GM23248 (cell line): ENCODE measurements around the gene SLC43A2. TPM values are rescaled to one million over a fixed set of nuclear protein-coding genes. Genes with fewer than 3 reads are reported as not detected.

Source experiments
- DNase-seq: peaks from one replicate; pipeline ENCODE4 v3.0.0-alpha.2; 2015
- H2AFZ ChIP-seq: fragments of 200-600 bp; sonication (generic); 2 replicates; pipeline ENCODE4 v1.6.1; 2016; ENCODE audit warnings: antibody characterized with exemption
- H3F3A ChIP-seq: fragments of 200-600 bp; sonication (generic); 2 replicates; pipeline ENCODE4 v1.6.1; 2016; ENCODE audit warnings: mild to moderate bottlenecking, antibody characterized with exemption, mixed run types; ENCODE audit not compliant: insufficient read depth
- H3K27ac ChIP-seq: fragments of 200-600 bp; sonication (generic); 2 replicates; pipeline ENCODE4 v1.5.1; 2016; ENCODE audit warnings: mild to moderate bottlenecking
- H3K27me3 ChIP-seq: fragments of 200-600 bp; sonication (generic); replicated peaks from 2 replicates; pipeline ENCODE4 v1.6.1; 2016; ENCODE audit warnings: mild to moderate bottlenecking; ENCODE audit not compliant: insufficient read depth
- H3K36me3 ChIP-seq: fragments of 200-600 bp; sonication (generic); 2 replicates; pipeline ENCODE4 v1.6.1; 2016; ENCODE audit warnings: low read depth, mild to moderate bottlenecking
- H3K4me1 ChIP-seq: fragments of 200-600 bp; sonication (generic); 2 replicates; pipeline ENCODE4 v1.6.1; 2016; ENCODE audit warnings: mild to moderate bottlenecking; ENCODE audit not compliant: insufficient read depth
- H3K4me2 ChIP-seq: fragments of 200-600 bp; sonication (generic); one replicate; pipeline ENCODE4 v1.6.1; 2016; ENCODE audit warnings: mild to moderate bottlenecking; ENCODE audit not compliant: unreplicated experiment
- H3K4me3 ChIP-seq: fragments of 200-600 bp; sonication (generic); 2 replicates; pipeline ENCODE4 v1.5.1; 2016; ENCODE audit warnings: mild to moderate bottlenecking
- H3K79me2 ChIP-seq: fragments of 200-600 bp; sonication (generic); 2 replicates; pipeline ENCODE4 v1.6.1; 2016; ENCODE audit warnings: mild to moderate bottlenecking; ENCODE audit not compliant: insufficient read depth
- H3K9ac ChIP-seq: fragments of 200-600 bp; sonication (generic); 2 replicates; pipeline ENCODE4 v1.6.1; 2016; ENCODE audit warnings: mild to moderate bottlenecking
- H3K9me2 ChIP-seq: fragments of 200-600 bp; sonication (generic); 2 replicates; pipeline ENCODE4 v1.6.1; 2016; ENCODE audit warnings: mixed run types, mild to moderate bottlenecking, moderate library complexity; ENCODE audit not compliant: insufficient read depth
- H3K9me3 ChIP-seq: fragments of 200-600 bp; sonication (generic); one replicate; pipeline ENCODE4 v1.6.1; 2017; ENCODE audit warnings: low read depth
- H4K20me1 ChIP-seq: fragments of 200-600 bp; sonication (generic); 2 replicates; pipeline ENCODE4 v1.6.0; 2016; ENCODE audit not compliant: insufficient read depth
- EZH2 ChIP-seq: fragments of 200-600 bp; sonication (generic); IDR thresholded peaks from 2 replicates; pipeline ENCODE4 v1.6.1; 2018; ENCODE audit warnings: antibody characterized with exemption, mild to moderate bottlenecking; ENCODE audit not compliant: insufficient read depth, poor library complexity, severe bottlenecking
- EZH2phosphoT487 ChIP-seq: fragments of 200-600 bp; sonication (generic); IDR thresholded peaks from 2 replicates; pipeline ENCODE4 v1.6.1; 2018; ENCODE audit warnings: antibody characterized with exemption, moderate library complexity, mild to moderate bottlenecking, low read depth; ENCODE audit not compliant: insufficient read depth
- WGBS, 2 experiments: methylation state at CpG; one replicate each; pipeline ENCODE4 v1.1.6; 2015 to 2017; ENCODE audit warnings: low lambda C conversion rate in 2 of 2, low coverage in 1 of 2; ENCODE audit errors: missing lambda C conversion rate in 2 of 2; 5-methylcytosine and 5-hydroxymethylcytosine counted together
- in situ Hi-C: fragments of 300-500 bp; cut with MboI; formaldehyde crosslinking; loops from 2 replicates; pipeline ENCODE4 v1.15.0; 2020
- polyA plus RNA-seq: library from polyadenylated mRNA; unstranded; fragments of >200 nt; fragmentation: Nextera tagmentation; extraction: Ambion mirVana; gene quantifications from 2 replicates; pipeline ENCODE4 v1.2.1, GENCODE V29; 2016
- total RNA-seq: library from RNA; depleted of rRNA; stranded (reverse); fragments of >200 nt; shearing (Covaris generic); gene quantifications from 2 replicates; pipeline ENCODE4 v1.2.3, GENCODE V29; 2014

Gene SLC43A2
- total and polyA plus RNA-seq, 2 experiments from 2014 or later, result 6.0 to 8.6 TPM

DNA sequence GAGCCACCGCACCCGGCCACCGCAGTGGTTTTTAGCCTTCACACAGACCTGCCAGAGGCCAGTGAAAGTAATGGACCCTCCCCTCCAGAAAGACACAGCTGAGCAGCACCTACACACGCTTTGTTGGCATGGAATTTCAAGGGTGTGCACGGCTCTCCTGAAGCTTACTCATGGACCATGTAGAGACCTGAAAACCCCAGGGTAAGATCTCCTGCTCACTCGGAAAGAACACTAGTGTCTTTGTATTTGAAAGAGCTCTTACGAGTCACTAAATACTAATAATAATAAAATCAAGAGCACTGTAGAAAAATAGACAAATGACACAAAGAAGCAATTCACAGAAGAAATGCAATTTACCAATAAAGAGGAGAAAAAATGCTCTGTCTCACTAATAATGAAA, 20.0 kb downstream of the SLC43A2 start:
- no peak overlapping the region for H3K4me2 ChIP-seq
- H3K9me3 ChIP-seq, result no peaks in the 10 kb centered on the region
- no peaks in the 10 kb centered on the region for H4K20me1 ChIP-seq
- no peak for DNase-seq
- H3K4me3 ChIP-seq, result no peak overlapping the region
- TF ChIP-seq EZH2phosphoT487, result no peak
- H3K27ac ChIP-seq, result no peak overlapping the region
- no peak overlapping the region for H3K9ac ChIP-seq
- no peaks in the 10 kb centered on the region for H3F3A ChIP-seq
- 92 to 94% methylated on average over 7 of the region's 7 CpGs for WGBS, 2 experiments
- H2AFZ ChIP-seq, result no peak overlapping the region
- H3K27me3 ChIP-seq, result no peaks in the 10 kb centered on the region
- peaks cover 5% of the 10 kb centered on the region; the same call in 1 of the 2 replicates for H3K4me1 ChIP-seq
- in situ Hi-C loops, result no loop called here
- H3K9me2 ChIP-seq, result no peaks in the 10 kb centered on the region
- H3K79me2 ChIP-seq, result no peaks in the 10 kb centered on the region
- no peaks in the 10 kb centered on the region for H3K36me3 ChIP-seq

DNA sequence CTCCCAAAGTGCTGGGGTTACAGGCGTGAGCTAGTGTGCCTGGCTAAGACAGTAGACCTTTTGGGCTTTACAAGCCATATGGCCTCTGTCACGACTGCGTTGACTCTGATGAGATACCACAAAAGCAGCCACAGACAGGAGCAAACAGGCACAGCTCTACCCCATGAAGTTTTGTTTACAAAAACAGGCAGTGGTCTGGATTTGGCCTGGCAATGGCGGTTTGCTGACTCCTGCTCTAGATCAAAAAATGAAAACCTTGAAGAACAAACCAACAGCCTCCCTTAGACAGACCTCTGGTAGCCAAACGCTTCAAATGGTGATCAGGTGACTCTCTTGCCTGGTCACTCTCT, 20.7 kb downstream of the SLC43A2 start:
- H3K9ac ChIP-seq, result no peak overlapping the region
- H3F3A ChIP-seq, result no peaks in the 10 kb centered on the region
- no peak overlapping the region for H2AFZ ChIP-seq
- TF ChIP-seq EZH2 (no peak), EZH2phosphoT487 (no peak)
- H3K9me2 ChIP-seq, result no peaks in the 10 kb centered on the region
- no peak overlapping the region for H3K27ac ChIP-seq
- WGBS, 2 experiments, result 95 to 100% methylated on average over 5 of the region's 5 CpGs
- H4K20me1 ChIP-seq, result no peaks in the 10 kb centered on the region
- in situ Hi-C loops, result no loop called here
- no peaks in the 10 kb centered on the region for H3K79me2 ChIP-seq
- no peaks in the 10 kb centered on the region for H3K36me3 ChIP-seq
- no peak overlapping the region for H3K4me2 ChIP-seq
- no peaks in the 10 kb centered on the region for H3K9me3 ChIP-seq
- H3K27me3 ChIP-seq, result no peaks in the 10 kb centered on the region
- no peak overlapping the region for H3K4me3 ChIP-seq
- H3K4me1 ChIP-seq, result peaks cover 5% of the 10 kb centered on the region; the same call in 1 of the 2 replicates
- DNase-seq, result no peak

DNA sequence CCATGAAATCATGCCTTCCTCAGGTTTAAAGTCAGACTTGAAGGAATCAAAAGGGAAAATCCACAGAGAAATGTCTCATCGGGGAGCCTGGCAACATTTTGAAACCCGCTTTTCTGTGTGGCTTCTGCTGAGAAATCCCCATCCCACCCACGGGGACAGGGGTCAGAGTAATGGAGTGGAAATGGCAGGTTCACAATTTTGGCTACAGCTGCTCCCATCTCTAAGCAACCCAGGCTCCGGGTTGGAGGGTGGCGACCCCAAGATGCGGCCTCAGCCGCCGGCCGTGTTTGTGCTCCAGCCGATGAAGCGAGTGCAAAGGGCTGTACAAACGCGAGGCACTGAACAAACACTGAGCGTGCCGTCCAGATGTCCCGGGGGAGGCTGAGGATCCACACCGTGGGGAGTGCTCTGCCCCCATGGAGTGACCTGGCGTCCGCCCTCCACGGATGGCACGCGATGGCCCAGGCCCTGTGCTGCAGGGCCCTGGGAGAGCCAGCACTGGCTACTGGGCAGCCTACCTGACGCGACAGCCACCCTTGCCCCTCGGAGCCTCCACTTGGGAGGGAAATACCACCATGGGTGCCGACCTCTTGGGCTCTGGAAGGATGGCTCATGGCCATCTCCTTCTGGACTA, 22.2 kb downstream of the SLC43A2 start:
- in situ Hi-C loops, result no loop called here
- H3K9ac ChIP-seq, result no peak overlapping the region
- 81% methylated on average over 26 of the region's 26 CpGs for WGBS, 2 experiments

DNA sequence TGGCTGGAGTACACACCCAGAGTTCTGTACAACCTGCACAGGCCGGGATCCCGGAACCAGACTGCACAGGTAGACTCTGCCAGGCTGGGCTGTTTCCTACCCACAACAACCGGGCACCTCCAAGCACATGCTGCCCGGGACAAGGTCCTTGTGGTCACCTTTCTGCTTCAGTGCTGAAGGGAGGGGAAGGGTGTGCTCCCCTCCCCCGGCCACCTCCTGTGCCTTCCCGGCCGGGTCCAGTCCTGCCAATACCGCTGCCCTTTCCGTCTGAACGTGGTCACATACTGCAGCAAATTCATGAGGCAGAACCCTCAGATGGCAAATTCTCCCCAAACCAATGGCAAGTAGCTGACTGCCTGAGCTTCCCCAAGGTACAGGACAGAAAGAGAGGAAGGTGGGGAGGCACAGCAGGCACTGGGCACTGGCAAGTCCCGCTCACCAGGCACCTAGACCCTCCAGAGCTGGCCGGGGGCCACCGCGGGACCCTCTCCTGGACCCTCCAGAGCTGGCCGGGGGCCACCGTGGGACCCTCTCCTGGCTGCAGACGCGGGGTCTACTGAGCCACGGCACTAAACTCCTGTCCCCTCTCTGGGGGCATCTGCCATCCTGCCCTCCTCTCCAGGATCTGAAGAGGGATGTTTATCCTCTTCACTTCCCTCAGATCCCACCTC, 22.8 kb downstream of the SLC43A2 start:
- Histone ChIP-seq H2AFZ (no peak overlapping the region), H3K9me2 (no peaks in the 10 kb centered on the region), H3F3A (no peaks in the 10 kb centered on the region), H4K20me1 (no peaks in the 10 kb centered on the region), H3K27ac (no peak overlapping the region), H3K4me3 (no peak overlapping the region), H3K27me3 (no peaks in the 10 kb centered on the region), H3K4me1 (peaks cover 5% of the 10 kb centered on the region; the same call in 1 of the 2 replicates), H3K9me3 (no peaks in the 10 kb centered on the region), H3K4me2 (no peak overlapping the region), H3K79me2 (no peaks in the 10 kb centered on the region), H3K9ac (no peak overlapping the region), H3K36me3 (no peaks in the 10 kb centered on the region)
- 81 to 93% methylated on average over 17 to 18 of the region's 19 CpGs for WGBS, 2 experiments
- no peak for DNase-seq
- in situ Hi-C loops, result no loop called here
- TF ChIP-seq EZH2, result no peak
- TF ChIP-seq EZH2phosphoT487, result no peak

More for the DNA sequence above, 22.2 kb downstream of the SLC43A2 start:
- TF ChIP-seq EZH2phosphoT487 (no peak), EZH2 (no peak)
- peaks cover 5% of the 10 kb centered on the region; the same call in 1 of the 2 replicates for H3K4me1 ChIP-seq
- H3K9me2 ChIP-seq, result no peaks in the 10 kb centered on the region
- no peaks in the 10 kb centered on the region for H3K36me3 ChIP-seq
- H3F3A ChIP-seq, result no peaks in the 10 kb centered on the region
- no peak overlapping the region for H3K4me2 ChIP-seq
- no peaks in the 10 kb centered on the region for H3K79me2 ChIP-seq
- no peaks in the 10 kb centered on the region for H3K27me3 ChIP-seq
- H3K9me3 ChIP-seq, result no peaks in the 10 kb centered on the region
- no peaks in the 10 kb centered on the region for H4K20me1 ChIP-seq
- no peak overlapping the region for H3K27ac ChIP-seq
- H3K4me3 ChIP-seq, result no peak overlapping the region
- no peak overlapping the region for H2AFZ ChIP-seq
- DNase-seq, result no peak
